NCI-H2107 treated with DMSO at 0.1 percent for 48 hours (cell line): ENCODE results near the gene HOXC10.

Experiments
- DNase-seq: peaks from one replicate; lab custom pipeline; 2025; ENCODE audit not compliant: unreplicated experiment; lab: John Stamatoyannopoulos, UW

Gene HOXC10

GRCh38 chr12:53990311-53991076 lies 5.5 kb downstream of the HOXC10 start:
- no peak for DNase-seq

- DNase-seq, result no peak
Measured at GRCh38 chr12:53991077-53991460, 6.1 kb downstream of the HOXC10 start.

GRCh38 chr12:53992377-53992889 lies 7.5 kb downstream of the HOXC10 start:
- no peak for DNase-seq

GRCh38 chr12:53993162-53994008 lies 8.4 kb downstream of the HOXC10 start:
- DNase-seq, result no peak

- no peak for DNase-seq
Measured at GRCh38 chr12:53994009-53994263, 9.0 kb downstream of the HOXC10 start.

- DNase-seq, result no peak
Measured at GRCh38 chr12:53994264-53995001, 9.5 kb downstream of the HOXC10 start.

- DNase-seq, result no peak
Measured at GRCh38 chr12:53995002-53995377, 10.0 kb downstream of the HOXC10 start.

GRCh38 chr12:53995378-53996239 lies 10.7 kb downstream of the HOXC10 start:
- no peak for DNase-seq

- DNase-seq, result no peak
Measured at GRCh38 chr12:53996240-53997203, 11.6 kb downstream of the HOXC10 start.

GRCh38 chr12:53997204-53998109 lies 12.5 kb downstream of the HOXC10 start:
- DNase-seq, result no peak

GRCh38 chr12:53998110-53998899 lies 13.4 kb downstream of the HOXC10 start:
- DNase-seq, result no peak

GRCh38 chr12:53998900-53999236 lies 13.9 kb downstream of the HOXC10 start:
- DNase-seq, result no peak

GRCh38 chr12:53999559-54000115 lies 14.7 kb downstream of the HOXC10 start:
- no peak for DNase-seq

- DNase-seq, result no peak
Measured at GRCh38 chr12:54000116-54001114, 15.5 kb downstream of the HOXC10 start, which contains the start of gene HOXC9. HOXC9 (plus strand) TSS chr12:54000161; CDS start chr12:54000189, 28 bp downstream.

- DNase-seq, result no peak
Measured at GRCh38 chr12:54001283-54002187, 16.6 kb downstream of the HOXC10 start.
